Breast epithelium (tissue), 4 donors: ENCODE results near the gene NEURL1B. TPM values are rescaled to one million over a fixed set of nuclear protein-coding genes. Genes with fewer than 3 reads are reported as not detected.
A peak's percentile ranks its signal among the peaks of the same experiment; 100 is the strongest.

Source experiments
- DNase-seq, 2 donors: peaks; one replicate each; pipeline ENCODE4 v3.0.0-alpha.2; 2019; ENCODE audit warnings: low spot score in 2 of 2
- H3K27ac ChIP-seq, 2 donors: fragments of 200-600 bp; sonication (generic) in 1 of 2; one replicate each; pipeline ENCODE4 v1.5.1; 2016 to 2019; ENCODE audit warnings: mild to moderate bottlenecking in 1 of 2
- H3K27me3 ChIP-seq, 2 donors: fragments of 200-600 bp; sonication (generic) in 1 of 2; one replicate each; pipeline versions ENCODE4 v1.5.1 to v1.6.0; 2017 to 2019; ENCODE audit warnings: control low read depth in 1 of 2, mild to moderate bottlenecking in 1 of 2
- H3K36me3 ChIP-seq: fragments of 200-600 bp; one replicate; pipeline ENCODE4 v1.5.1; 2019
- H3K4me1 ChIP-seq, 2 donors: fragments of 200-600 bp; sonication (generic); one replicate each; pipeline ENCODE4 v1.5.1; 2016 to 2019; ENCODE audit warnings: control low read depth in 1 of 2
- H3K4me3 ChIP-seq, 3 donors: fragments of 200-600 bp; sonication (generic); 1 replicate in 2 of 3; 2 replicates in 1 of 3; pipeline ENCODE4 v1.5.1; 2016 to 2019; ENCODE audit warnings: mild to moderate bottlenecking in 3 of 3, moderate library complexity in 2 of 3
- H3K9me3 ChIP-seq, 2 donors: fragments of 200-600 bp; sonication (generic) in 1 of 2; one replicate each; pipeline ENCODE4 v1.5.1; 2016 to 2019; ENCODE audit warnings: control low read depth in 1 of 2
- POLR2A ChIP-seq: fragments of 450-650 bp; IDR thresholded peaks from one replicate; pipeline ENCODE4 v1.6.1; 2016; ENCODE audit warnings: antibody characterized with exemption, mild to moderate bottlenecking, moderate library complexity
- POLR2AphosphoS5 ChIP-seq, 3 donors: sonication (generic); formaldehyde crosslinking; IDR thresholded peaks; one replicate each; pipeline ENCODE4 v1.6.1; 2017; ENCODE audit warnings: antibody characterized with exemption in 3 of 3
- intact Hi-C: fragments of 100-400 bp; cut with DNase I; formaldehyde crosslinking; loops from one replicate; pipeline ENCODE4 v1.15.1; 2023; ENCODE audit warnings: low total_unique reads
- total RNA-seq, 3 donors: library from RNA; depleted of rRNA; stranded (reverse); fragments of >200 nt; gene quantifications; one replicate each; pipeline ENCODE4 v1.1.0, GENCODE V29; 2016
- TF ChIP-seq, protein P1 (sequence below), 3 donors: fragments of 450-650 bp; IDR thresholded peaks; one replicate each; pipeline ENCODE4 v1.5.1; 2016 to 2017; ENCODE audit warnings: antibody characterized with exemption in 3 of 3, mild to moderate bottlenecking in 3 of 3, moderate library complexity in 3 of 3

Gene NEURL1B
- total RNA-seq, 3 donors from 2014 or later: 6.3 to 17.0 (median 9.9) TPM

DNA sequence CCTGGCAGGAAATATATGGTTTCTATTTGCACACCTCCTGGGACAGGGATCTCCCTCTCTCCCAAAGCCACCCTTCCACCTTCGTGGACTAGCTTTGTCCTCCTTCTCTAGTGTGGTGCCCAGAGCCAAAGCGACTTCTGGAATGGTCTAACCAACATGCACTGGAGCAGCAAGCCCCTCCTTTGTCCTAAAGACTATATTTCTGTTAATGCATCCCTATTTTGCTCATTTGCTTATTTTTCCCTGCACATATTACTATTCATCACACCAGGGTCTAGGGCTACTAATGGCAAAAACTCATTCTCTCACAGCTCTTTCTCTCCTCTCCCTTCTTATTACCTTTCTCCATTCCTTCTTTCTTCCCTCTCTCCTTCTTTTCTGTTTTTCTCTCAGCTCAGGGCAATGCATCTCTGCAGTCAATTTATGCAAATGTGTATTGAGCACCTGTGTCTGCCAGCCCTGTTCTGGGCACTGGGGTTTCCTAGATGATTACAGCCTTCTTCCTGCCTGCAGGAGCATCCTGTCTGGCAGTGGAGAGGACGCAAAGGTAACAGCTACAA, 2.8 kb upstream of the NEURL1B start:
- Histone ChIP-seq H3K36me3 (no peaks in the 10 kb centered on the region), H3K9me3 (no peaks in the 10 kb centered on the region), H3K27me3 (no peaks in the 10 kb centered on the region), H3K4me3 (no peak overlapping the region), H3K27ac (no peak overlapping the region), H3K4me1 (peaks cover 0 to 5% of the 10 kb centered on the region in 2 donors)
- no peak for DNase-seq
- TF ChIP-seq POLR2A (no peak), POLR2AphosphoS5 (IDR thresholded peaks at IDR 0.05) (no peak)
- TF ChIP-seq, protein P1, sequence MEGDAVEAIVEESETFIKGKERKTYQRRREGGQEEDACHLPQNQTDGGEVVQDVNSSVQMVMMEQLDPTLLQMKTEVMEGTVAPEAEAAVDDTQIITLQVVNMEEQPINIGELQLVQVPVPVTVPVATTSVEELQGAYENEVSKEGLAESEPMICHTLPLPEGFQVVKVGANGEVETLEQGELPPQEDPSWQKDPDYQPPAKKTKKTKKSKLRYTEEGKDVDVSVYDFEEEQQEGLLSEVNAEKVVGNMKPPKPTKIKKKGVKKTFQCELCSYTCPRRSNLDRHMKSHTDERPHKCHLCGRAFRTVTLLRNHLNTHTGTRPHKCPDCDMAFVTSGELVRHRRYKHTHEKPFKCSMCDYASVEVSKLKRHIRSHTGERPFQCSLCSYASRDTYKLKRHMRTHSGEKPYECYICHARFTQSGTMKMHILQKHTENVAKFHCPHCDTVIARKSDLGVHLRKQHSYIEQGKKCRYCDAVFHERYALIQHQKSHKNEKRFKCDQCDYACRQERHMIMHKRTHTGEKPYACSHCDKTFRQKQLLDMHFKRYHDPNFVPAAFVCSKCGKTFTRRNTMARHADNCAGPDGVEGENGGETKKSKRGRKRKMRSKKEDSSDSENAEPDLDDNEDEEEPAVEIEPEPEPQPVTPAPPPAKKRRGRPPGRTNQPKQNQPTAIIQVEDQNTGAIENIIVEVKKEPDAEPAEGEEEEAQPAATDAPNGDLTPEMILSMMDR (IDR thresholded peaks at IDR 0.05): no peak
- intact Hi-C loops: no loop called here

DNA sequence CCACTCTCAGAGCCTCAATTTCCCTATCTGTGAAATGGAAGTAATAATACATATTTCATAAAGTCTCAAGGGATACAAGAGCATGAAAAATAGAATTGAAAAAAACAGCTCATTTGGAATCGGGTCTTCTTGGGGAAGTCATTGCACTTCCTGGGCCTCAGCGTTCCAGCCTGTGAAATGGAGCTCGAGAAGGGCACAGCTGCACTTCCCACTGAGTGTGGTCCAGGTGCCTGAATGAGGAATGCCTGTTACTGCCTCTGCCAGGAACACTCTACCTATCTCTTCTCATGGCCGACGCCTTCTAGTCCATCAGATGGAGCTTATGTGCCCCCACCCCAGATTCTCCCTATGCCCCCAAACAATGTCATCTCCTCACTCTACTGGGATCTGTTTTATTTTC, 924 bp upstream of the NEURL1B start:
- Histone ChIP-seq H3K4me3 (peak overlapping the region in 1 of 3 donors; percentile 73), H3K4me1 (peaks cover 0 to 5% of the 10 kb centered on the region in 2 donors), H3K27ac (no peak overlapping the region), H3K36me3 (no peaks in the 10 kb centered on the region), H3K9me3 (no peaks in the 10 kb centered on the region), H3K27me3 (no peaks in the 10 kb centered on the region)
- DNase-seq: no peak
- intact Hi-C loops: no loop called here
- no peak for TF ChIP-seq POLR2AphosphoS5 (IDR thresholded peaks at IDR 0.05)
- TF ChIP-seq, protein P1 (IDR thresholded peaks at IDR 0.05): no peak
- TF ChIP-seq POLR2A: no peak

- Histone ChIP-seq H3K27ac (peak overlapping the region; percentile 58 to 60), H3K27me3 (no peaks in the 10 kb centered on the region), H3K4me1 (peaks cover 0 to 5% of the 10 kb centered on the region in 2 donors), H3K9me3 (no peaks in the 10 kb centered on the region), H3K36me3 (no peaks in the 10 kb centered on the region), H3K4me3 (peak overlapping the region; percentile 65 to 73 (median 73))
- TF ChIP-seq POLR2AphosphoS5 (IDR thresholded peaks at IDR 0.05) (no peak), POLR2A (no peak)
- TF ChIP-seq, protein P1 (IDR thresholded peaks at IDR 0.05): no peak
- DNase-seq: no peak
- intact Hi-C loops: no loop called here
These were observed 442 bp downstream of the NEURL1B start for GRCh38 chr5:172641359-172642050.

GRCh38 chr5:172642051-172642409, 967 bp downstream of the NEURL1B start:
- Histone ChIP-seq H3K4me3 (peak overlapping the region; percentile 65 to 73 (median 73)), H3K27me3 (no peaks in the 10 kb centered on the region), H3K27ac (peak overlapping the region; percentile 58 to 60), H3K4me1 (peaks cover 0 to 5% of the 10 kb centered on the region in 2 donors), H3K9me3 (no peaks in the 10 kb centered on the region), H3K36me3 (no peaks in the 10 kb centered on the region)
- TF ChIP-seq POLR2A (no peak), POLR2AphosphoS5 (IDR thresholded peaks at IDR 0.05) (no peak)
- TF ChIP-seq, protein P1 (IDR thresholded peaks at IDR 0.05): no peak
- intact Hi-C loops: no loop called here
- DNase-seq: no peak

GRCh38 chr5:172642486-172642885, 1.4 kb downstream of the NEURL1B start:
- no peaks in the 10 kb centered on the region for H3K36me3 ChIP-seq
- no peaks in the 10 kb centered on the region for H3K27me3 ChIP-seq
- intact Hi-C loops: no loop called here
- peak overlapping the region; percentile 65 to 73 (median 73) for H3K4me3 ChIP-seq
- H3K27ac ChIP-seq: peak overlapping the region; percentile 30 to 60
- no peak for DNase-seq
- TF ChIP-seq POLR2A: no peak
- TF ChIP-seq, protein P1 (IDR thresholded peaks at IDR 0.05): no peak
- no peak for TF ChIP-seq POLR2AphosphoS5 (IDR thresholded peaks at IDR 0.05)
- H3K9me3 ChIP-seq: no peaks in the 10 kb centered on the region
- peaks cover 0 to 5% of the 10 kb centered on the region in 2 donors for H3K4me1 ChIP-seq
